OCI-LY1 (cell line): ENCODE data around the gene IKZF3.

Experiments used
- H2AFZ ChIP-seq: fragments of 200-600 bp; sonication (generic), shearing (Covaris generic); 2 replicates; pipeline ENCODE4 v1.6.0; 2014; ENCODE audit warnings: antibody characterized with exemption, mild to moderate bottlenecking, low read length
- H3F3A ChIP-seq: fragments of 200-600 bp; sonication (generic), shearing (Covaris generic); 2 replicates; pipeline ENCODE4 v1.6.0; 2014; ENCODE audit warnings: mild to moderate bottlenecking, antibody characterized with exemption, low read length, moderate library complexity; ENCODE audit not compliant: insufficient read depth
- H3K27ac ChIP-seq: fragments of 200-600 bp; sonication (generic); 2 replicates; pipeline ENCODE4 v1.5.1; 2014; ENCODE audit warnings: low read length, mixed run types, mild to moderate bottlenecking, low read depth; ENCODE audit not compliant: poor library complexity, severe bottlenecking
- H3K27me3 ChIP-seq: fragments of 200-600 bp; sonication (generic); 2 replicates; pipeline ENCODE4 v1.6.0; 2014; ENCODE audit warnings: antibody characterized with exemption, mild to moderate bottlenecking, low read length, moderate library complexity; ENCODE audit not compliant: insufficient read depth
- H3K36me3 ChIP-seq: fragments of 200-600 bp; sonication (generic); 2 replicates; pipeline ENCODE4 v1.6.1; 2014; ENCODE audit warnings: mild to moderate bottlenecking, antibody characterized with exemption, low read length, moderate library complexity, mixed read lengths; ENCODE audit not compliant: insufficient read depth
- H3K4me1 ChIP-seq: fragments of 200-600 bp; sonication (generic); 2 replicates; pipeline ENCODE4 v1.5.1; 2014; ENCODE audit warnings: mild to moderate bottlenecking, low read length, moderate library complexity; ENCODE audit not compliant: insufficient read depth, severe bottlenecking
- H3K4me2 ChIP-seq: fragments of 200-600 bp; sonication (generic), shearing (Covaris generic); 2 replicates; pipeline ENCODE4 v1.6.1; 2014; ENCODE audit warnings: low read length
- H3K4me3 ChIP-seq: fragments of 200-600 bp; sonication (generic); 2 replicates; pipeline ENCODE4 v1.5.1; 2014; ENCODE audit warnings: low read length, low read depth, mild to moderate bottlenecking, mixed read lengths; ENCODE audit not compliant: poor library complexity, severe bottlenecking
- H3K79me2 ChIP-seq: fragments of 200-600 bp; shearing (Covaris generic); 2 replicates; pipeline ENCODE4 v1.6.1; 2016; ENCODE audit warnings: mixed run types, low read length, mixed read lengths; ENCODE audit not compliant: insufficient read depth
- H3K9ac ChIP-seq: fragments of 200-600 bp; sonication (generic), shearing (Covaris generic); 2 replicates; pipeline ENCODE4 v1.6.1; 2014; ENCODE audit warnings: mild to moderate bottlenecking, low read length, mixed read lengths
- H3K9me2 ChIP-seq: fragments of 200-600 bp; sonication (generic), shearing (Covaris generic); 2 replicates; pipeline ENCODE4 v1.6.1; 2014; ENCODE audit warnings: low read depth, mild to moderate bottlenecking, low read length, mixed read lengths
- H3K9me3 ChIP-seq: fragments of 200-600 bp; shearing (Covaris generic); 2 replicates; pipeline ENCODE4 v1.6.1; 2014; ENCODE audit warnings: low read length, mixed read lengths
- H4K20me1 ChIP-seq: fragments of 200-600 bp; sonication (generic), shearing (Covaris generic); 2 replicates; pipeline ENCODE4 v1.6.0; 2016; ENCODE audit warnings: mild to moderate bottlenecking, low read length; ENCODE audit not compliant: insufficient read depth
- EZH2 ChIP-seq: fragments of 200-600 bp; sonication (generic), shearing (Covaris generic); IDR thresholded peaks from 2 replicates; pipeline ENCODE4 v1.8.0; 2017; ENCODE audit warnings: borderline replicate concordance, mixed run types, mild to moderate bottlenecking, antibody characterized with exemption, low read length, moderate library complexity, mixed read lengths
- TF ChIP-seq, protein P1 (sequence below): fragments of 200-600 bp; sonication (generic), shearing (Covaris generic); IDR thresholded peaks from 2 replicates; pipeline ENCODE4 v1.5.1; 2017; ENCODE audit warnings: mild to moderate bottlenecking, antibody characterized with exemption, low read length, moderate library complexity, mixed read lengths

Gene IKZF3

DNA sequence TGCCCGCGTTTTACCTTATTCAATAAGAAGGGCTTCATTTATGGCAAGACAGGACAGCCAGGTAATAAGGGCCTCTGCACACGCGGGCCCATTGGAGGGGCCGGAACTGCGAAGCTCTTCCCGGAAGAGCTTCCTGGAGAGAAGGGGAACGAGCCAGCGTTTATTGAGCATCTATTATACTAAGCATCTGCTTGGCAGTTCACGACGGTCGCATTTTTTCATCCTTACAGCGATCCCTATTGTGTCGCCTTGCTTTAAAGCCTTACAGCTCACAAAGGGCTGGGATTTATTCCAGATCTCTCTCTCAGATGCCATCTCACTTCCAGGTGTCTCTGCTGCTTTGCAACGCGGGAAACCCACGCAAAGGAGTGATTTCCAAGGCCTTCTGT is 4.4 kb upstream of the IKZF3 start:
- no peaks in the 10 kb centered on the region for H3K9me2 ChIP-seq
- no peak for TF ChIP-seq EZH2
- TF ChIP-seq, protein P1, sequence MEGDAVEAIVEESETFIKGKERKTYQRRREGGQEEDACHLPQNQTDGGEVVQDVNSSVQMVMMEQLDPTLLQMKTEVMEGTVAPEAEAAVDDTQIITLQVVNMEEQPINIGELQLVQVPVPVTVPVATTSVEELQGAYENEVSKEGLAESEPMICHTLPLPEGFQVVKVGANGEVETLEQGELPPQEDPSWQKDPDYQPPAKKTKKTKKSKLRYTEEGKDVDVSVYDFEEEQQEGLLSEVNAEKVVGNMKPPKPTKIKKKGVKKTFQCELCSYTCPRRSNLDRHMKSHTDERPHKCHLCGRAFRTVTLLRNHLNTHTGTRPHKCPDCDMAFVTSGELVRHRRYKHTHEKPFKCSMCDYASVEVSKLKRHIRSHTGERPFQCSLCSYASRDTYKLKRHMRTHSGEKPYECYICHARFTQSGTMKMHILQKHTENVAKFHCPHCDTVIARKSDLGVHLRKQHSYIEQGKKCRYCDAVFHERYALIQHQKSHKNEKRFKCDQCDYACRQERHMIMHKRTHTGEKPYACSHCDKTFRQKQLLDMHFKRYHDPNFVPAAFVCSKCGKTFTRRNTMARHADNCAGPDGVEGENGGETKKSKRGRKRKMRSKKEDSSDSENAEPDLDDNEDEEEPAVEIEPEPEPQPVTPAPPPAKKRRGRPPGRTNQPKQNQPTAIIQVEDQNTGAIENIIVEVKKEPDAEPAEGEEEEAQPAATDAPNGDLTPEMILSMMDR = no peak
- no peaks in the 10 kb centered on the region for H3K9me3 ChIP-seq
- peaks cover 4% of the 10 kb centered on the region; the same call in 1 of the 2 replicates for H3K36me3 ChIP-seq
- no peaks in the 10 kb centered on the region for H3K27me3 ChIP-seq
- no peak overlapping the region for H3K4me3 ChIP-seq
- no peak overlapping the region for H2AFZ ChIP-seq
- H3K9ac ChIP-seq = no peak overlapping the region
- peaks cover 11% of the 10 kb centered on the region for H3F3A ChIP-seq
- H3K79me2 ChIP-seq = peaks cover 13% of the 10 kb centered on the region
- H3K27ac ChIP-seq = peak overlapping the region; percentile 7
- no peaks in the 10 kb centered on the region for H4K20me1 ChIP-seq
- H3K4me1 ChIP-seq = peaks cover 70% of the 10 kb centered on the region
- no peak overlapping the region for H3K4me2 ChIP-seq

DNA sequence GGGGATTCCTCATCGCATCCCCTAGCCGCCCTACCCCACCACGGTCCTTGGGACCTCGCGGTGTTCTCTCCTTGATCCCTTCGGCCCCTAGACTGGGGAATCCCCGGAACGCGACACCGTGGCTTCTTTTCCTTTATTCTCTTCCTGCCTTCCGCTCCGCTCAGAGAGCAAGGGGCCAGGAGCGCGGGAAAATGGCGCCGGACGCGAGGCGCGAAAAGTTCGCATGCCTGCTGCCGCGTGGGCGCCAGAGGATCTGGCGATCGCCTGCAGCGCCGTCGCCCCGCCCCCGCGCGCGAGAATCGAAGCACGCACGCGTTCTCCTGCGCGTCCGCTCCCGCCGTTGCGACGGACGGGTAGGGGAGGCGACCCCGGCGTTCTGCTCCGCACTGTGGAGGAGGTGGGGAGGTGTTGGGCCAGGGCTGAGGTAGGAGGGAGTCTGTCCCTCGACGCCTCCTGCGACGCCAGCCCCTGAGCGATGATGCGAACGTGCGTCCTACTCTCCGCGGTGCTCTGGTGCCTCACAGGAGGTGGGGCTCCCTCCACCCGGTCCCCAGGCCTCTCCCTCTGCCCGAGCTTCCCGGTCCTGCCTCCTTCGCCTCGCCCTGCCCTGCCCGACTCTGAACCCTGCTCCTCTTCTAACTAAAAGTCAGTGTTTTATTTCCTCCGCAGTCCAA is 3.9 kb upstream of the IKZF3 start, which contains the start of gene ZPBP2:
Gene ZPBP2, plus strand, starts transcription at position 323 of the 674 bp plus-strand sequence. Its CDS starts 153 bp downstream, at position 476.
- Histone ChIP-seq H3K36me3 (peaks cover 8% of the 10 kb centered on the region; the same call in 1 of the 2 replicates), H3K9me2 (no peaks in the 10 kb centered on the region), H2AFZ (peak within 1 kb of the TSS; percentile 64), H3K27ac (peak within 1 kb of the TSS; percentile 99), H3K9ac (peak within 1 kb of the TSS; percentile 98), H3K27me3 (no peaks in the 10 kb centered on the region), H3F3A (peaks cover 11% of the 10 kb centered on the region), H3K4me1 (peaks cover 68% of the 10 kb centered on the region), H3K4me2 (peak within 1 kb of the TSS; percentile 99), H3K79me2 (peaks cover 18% of the 10 kb centered on the region), H3K4me3 (peak within 1 kb of the TSS; percentile 23), H3K9me3 (no peaks in the 10 kb centered on the region), H4K20me1 (no peaks in the 10 kb centered on the region)
- TF ChIP-seq, protein P1 = no peak
- no peak for TF ChIP-seq EZH2

DNA sequence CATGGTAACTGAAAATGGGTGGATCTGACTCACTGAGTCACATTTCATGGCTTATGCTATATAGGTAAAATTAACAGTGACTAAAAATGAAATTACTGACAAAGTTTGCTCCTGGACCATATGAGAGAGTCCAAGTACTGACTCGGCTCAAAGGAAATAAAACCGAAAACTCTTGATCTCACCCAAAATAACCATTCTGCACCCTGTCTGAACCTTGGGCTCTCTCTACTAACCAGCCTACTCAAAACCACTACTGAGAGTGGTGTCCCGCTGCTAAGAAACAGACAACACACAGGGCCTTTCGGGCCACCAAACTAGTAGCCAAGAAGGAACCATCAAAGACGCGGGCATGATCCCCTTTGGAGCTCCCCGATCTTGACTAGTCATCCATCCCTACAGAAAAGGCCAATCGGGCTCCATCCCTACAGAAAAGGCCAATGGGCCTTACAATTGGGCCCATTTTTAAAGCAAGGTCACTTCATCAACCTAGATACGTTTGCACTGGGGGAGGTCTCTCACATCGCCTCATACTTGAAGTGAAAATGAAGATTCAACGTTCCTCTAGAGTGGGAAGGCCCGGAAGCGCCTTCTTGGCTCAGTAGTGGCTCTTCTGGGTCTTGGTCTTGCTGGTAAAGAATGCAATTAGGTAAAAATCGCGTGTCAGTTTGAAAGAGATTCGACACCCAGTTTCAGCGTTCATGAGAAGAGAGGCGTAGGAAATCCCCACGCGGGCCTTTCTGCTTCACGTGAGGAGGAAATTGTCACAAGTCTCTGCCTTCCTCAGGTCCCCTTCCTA is 3.2 kb upstream of the IKZF3 start:
- H2AFZ ChIP-seq = peak overlapping the region; percentile 64
- TF ChIP-seq EZH2 = no peak
- TF ChIP-seq, protein P1 = no peak
- peaks cover 11% of the 10 kb centered on the region for H3F3A ChIP-seq
- H3K9ac ChIP-seq = peak overlapping the region; percentile 98
- H4K20me1 ChIP-seq = no peaks in the 10 kb centered on the region
- peak overlapping the region; percentile 99 for H3K4me2 ChIP-seq
- H3K79me2 ChIP-seq = peaks cover 25% of the 10 kb centered on the region
- H3K4me3 ChIP-seq = peak overlapping the region; percentile 23
- no peaks in the 10 kb centered on the region for H3K9me3 ChIP-seq
- H3K9me2 ChIP-seq = no peaks in the 10 kb centered on the region
- H3K27ac ChIP-seq = peak overlapping the region; percentile 99
- peaks cover 62% of the 10 kb centered on the region for H3K4me1 ChIP-seq
- H3K36me3 ChIP-seq = peaks cover 8% of the 10 kb centered on the region; the same call in 1 of the 2 replicates
- H3K27me3 ChIP-seq = no peaks in the 10 kb centered on the region
